Measurements from ENCODE around the gene SF3B3.
"Not testable (repeated sequence)": the region's sequence is repeated elsewhere in the genome, so short reads cannot be mapped to it uniquely, and the experiment has no call there.

Gene SF3B3

DNA sequence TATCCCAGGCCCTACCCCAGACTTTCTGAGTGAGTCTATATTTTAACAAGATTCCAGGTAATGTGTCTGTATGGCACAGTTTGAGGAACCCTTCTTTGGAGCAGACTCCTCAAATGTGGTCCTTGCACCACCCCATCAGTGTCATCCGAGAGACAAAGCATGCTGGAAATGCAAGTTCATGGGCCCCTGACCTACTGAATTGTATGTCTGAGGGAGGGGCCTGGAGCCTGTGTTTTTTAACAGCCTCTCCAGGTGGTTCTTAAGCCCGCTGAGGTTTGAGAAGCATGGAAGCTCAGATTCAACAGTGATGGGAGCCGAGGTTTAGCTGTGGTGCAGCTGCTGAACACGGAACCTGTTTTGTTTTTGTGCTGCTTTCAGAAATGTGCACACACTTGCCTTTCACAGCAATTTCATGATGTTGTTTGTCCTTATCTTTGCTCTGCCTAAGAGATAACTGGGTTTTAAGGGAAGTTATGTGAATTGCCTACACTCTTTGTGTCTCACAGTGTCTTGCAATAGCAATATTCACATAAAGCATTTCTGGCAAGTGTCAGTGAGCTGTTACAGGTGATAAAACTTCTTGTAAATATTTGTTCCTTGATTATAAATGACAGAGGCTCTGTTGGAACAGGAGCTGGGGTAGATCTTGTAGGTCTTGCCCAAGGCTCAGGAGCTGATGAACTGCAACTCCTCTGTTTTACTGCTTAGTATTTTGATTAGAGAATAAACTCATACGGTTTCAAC, 90.8 kb downstream of the SF3B3 start:
- no peaks in the 10 kb centered on the region for H3K79me2 ChIP-seq (ENCODE audit: low read length)
- no peaks in the 10 kb centered on the region for H3K4me1 ChIP-seq (ENCODE audit: low read length)
- H3K4me2 ChIP-seq (ENCODE audit: low read length) = no peak overlapping the region
- no peak for TF ChIP-seq EZH2phosphoT487 (IDR thresholded peaks at IDR 0.05; ENCODE audit: low read depth)
- TF ChIP-seq, protein P1, sequence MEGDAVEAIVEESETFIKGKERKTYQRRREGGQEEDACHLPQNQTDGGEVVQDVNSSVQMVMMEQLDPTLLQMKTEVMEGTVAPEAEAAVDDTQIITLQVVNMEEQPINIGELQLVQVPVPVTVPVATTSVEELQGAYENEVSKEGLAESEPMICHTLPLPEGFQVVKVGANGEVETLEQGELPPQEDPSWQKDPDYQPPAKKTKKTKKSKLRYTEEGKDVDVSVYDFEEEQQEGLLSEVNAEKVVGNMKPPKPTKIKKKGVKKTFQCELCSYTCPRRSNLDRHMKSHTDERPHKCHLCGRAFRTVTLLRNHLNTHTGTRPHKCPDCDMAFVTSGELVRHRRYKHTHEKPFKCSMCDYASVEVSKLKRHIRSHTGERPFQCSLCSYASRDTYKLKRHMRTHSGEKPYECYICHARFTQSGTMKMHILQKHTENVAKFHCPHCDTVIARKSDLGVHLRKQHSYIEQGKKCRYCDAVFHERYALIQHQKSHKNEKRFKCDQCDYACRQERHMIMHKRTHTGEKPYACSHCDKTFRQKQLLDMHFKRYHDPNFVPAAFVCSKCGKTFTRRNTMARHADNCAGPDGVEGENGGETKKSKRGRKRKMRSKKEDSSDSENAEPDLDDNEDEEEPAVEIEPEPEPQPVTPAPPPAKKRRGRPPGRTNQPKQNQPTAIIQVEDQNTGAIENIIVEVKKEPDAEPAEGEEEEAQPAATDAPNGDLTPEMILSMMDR (IDR thresholded peaks at IDR 0.05; ENCODE audit: low read depth, low read length) = no peak
- H3K27ac ChIP-seq (ENCODE audit: low read length) = no peak overlapping the region
- H3K4me3 ChIP-seq (ENCODE audit: low read length) = no peak overlapping the region
- no peaks in the 10 kb centered on the region for H3K36me3 ChIP-seq (replicated peaks; ENCODE audit: low read depth, low read length)
- no peak overlapping the region for H2AFZ ChIP-seq (ENCODE audit: low read depth, low read length)
- H3K9ac ChIP-seq (ENCODE audit: low read length) = no peak overlapping the region
- H3K27me3 ChIP-seq (ENCODE audit: low read depth, low read length) = no peaks in the 10 kb centered on the region
- no peaks in the 10 kb centered on the region for H4K20me1 ChIP-seq (ENCODE audit: insufficient read depth, low read length)
- no peaks in the 10 kb centered on the region for H3K9me3 ChIP-seq (ENCODE audit: insufficient read depth, low read length)

DNA sequence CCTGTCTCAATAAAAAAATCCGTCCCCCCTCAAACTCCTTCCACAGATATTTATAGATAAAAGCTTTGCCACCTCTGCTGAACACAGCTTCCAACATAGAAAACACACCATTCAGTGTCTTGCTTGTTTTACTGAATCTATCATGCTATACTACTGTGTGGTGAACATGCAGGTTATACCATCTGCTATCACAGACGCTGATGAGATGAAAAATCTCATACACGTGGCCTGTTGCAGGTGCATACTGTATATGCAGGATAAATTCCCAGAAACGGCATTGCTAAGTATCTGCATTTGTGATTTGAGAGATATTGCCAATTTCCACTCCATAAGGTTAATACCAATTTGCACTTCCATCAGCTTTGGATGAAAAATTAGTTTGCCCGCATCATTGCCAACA, 92.3 kb downstream of the SF3B3 start:
- Histone ChIP-seq H3K27ac (ENCODE audit: low read length) (no peak overlapping the region), H3K4me1 (ENCODE audit: low read length) (no peaks in the 10 kb centered on the region), H3K4me2 (ENCODE audit: low read length) (no peak overlapping the region), H3K9me3 (ENCODE audit: insufficient read depth, low read length) (no peaks in the 10 kb centered on the region), H2AFZ (ENCODE audit: low read depth, low read length) (no peak overlapping the region), H3K79me2 (ENCODE audit: low read length) (no peaks in the 10 kb centered on the region), H3K36me3 (replicated peaks; ENCODE audit: low read depth, low read length) (no peaks in the 10 kb centered on the region), H4K20me1 (ENCODE audit: insufficient read depth, low read length) (no peaks in the 10 kb centered on the region), H3K9ac (ENCODE audit: low read length) (no peak overlapping the region), H3K4me3 (ENCODE audit: low read length) (no peak overlapping the region), H3K27me3 (ENCODE audit: low read depth, low read length) (no peaks in the 10 kb centered on the region)
- TF ChIP-seq, protein P1 (IDR thresholded peaks at IDR 0.05; ENCODE audit: low read depth, low read length) = no peak
- no peak for TF ChIP-seq EZH2phosphoT487 (IDR thresholded peaks at IDR 0.05; ENCODE audit: low read depth)

DNA sequence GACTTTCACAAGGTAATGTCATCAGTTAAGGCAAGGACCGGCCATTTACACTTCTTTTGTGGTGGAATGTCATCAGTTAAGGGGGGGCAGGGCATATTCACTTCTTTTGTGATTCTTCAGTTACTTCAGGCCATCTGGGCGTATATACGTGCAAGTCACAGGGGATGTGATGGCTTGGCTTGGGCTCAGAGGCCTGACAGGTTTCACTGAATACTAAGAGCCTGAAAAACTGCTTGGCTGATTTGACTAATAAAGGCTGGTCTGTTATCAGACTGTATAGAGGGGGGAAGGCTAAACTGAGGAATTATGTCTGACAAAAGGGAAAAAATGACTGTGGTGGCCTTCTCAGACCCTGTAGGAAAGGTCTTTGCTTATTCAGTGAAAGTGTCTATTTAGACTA, 98.2 kb downstream of the SF3B3 start:
- H3K4me2 ChIP-seq (ENCODE audit: low read length); H3K27ac ChIP-seq (ENCODE audit: low read length); H4K20me1 ChIP-seq (ENCODE audit: insufficient read depth, low read length); H3K9ac ChIP-seq (ENCODE audit: low read length); H3K79me2 ChIP-seq (ENCODE audit: low read length); H2AFZ ChIP-seq (ENCODE audit: low read depth, low read length); H3K4me1 ChIP-seq (ENCODE audit: low read length); H3K27me3 ChIP-seq (ENCODE audit: low read depth, low read length); H3K4me3 ChIP-seq (ENCODE audit: low read length); H3K9me3 ChIP-seq (ENCODE audit: insufficient read depth, low read length); H3K36me3 ChIP-seq (replicated peaks; ENCODE audit: low read depth, low read length): not testable (repeated sequence)
